ENCODE measurements around the gene PCED1B. TPM values are rescaled to one million over a fixed set of nuclear protein-coding genes. Genes with fewer than 3 reads are reported as not detected.

The PCED1B gene
- total RNA-seq, 1 experiment from 2014 or later: 0.86 TPM

- TF ChIP-seq, protein P1, sequence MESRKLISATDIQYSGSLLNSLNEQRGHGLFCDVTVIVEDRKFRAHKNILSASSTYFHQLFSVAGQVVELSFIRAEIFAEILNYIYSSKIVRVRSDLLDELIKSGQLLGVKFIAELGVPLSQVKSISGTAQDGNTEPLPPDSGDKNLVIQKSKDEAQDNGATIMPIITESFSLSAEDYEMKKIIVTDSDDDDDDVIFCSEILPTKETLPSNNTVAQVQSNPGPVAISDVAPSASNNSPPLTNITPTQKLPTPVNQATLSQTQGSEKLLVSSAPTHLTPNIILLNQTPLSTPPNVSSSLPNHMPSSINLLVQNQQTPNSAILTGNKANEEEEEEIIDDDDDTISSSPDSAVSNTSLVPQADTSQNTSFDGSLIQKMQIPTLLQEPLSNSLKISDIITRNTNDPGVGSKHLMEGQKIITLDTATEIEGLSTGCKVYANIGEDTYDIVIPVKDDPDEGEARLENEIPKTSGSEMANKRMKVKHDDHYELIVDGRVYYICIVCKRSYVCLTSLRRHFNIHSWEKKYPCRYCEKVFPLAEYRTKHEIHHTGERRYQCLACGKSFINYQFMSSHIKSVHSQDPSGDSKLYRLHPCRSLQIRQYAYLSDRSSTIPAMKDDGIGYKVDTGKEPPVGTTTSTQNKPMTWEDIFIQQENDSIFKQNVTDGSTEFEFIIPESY (IDR thresholded peaks at IDR 0.05; ENCODE audit: extremely low read depth, insufficient replicate concordance, low read length): no peak
- TF ChIP-seq ATF3 (IDR thresholded peaks at IDR 0.05): no peak
These were observed 20.2 kb downstream of the PCED1B start (continued) for GRCh38 chr12:47099610-47100009.

- CTCF ChIA-PET: no interaction called here
- POLR2A ChIA-PET: no interaction called here
- H3K36me3 ChIP-seq (ENCODE audit: control insufficient read depth in 1 of 2, insufficient read depth in 2 of 2, low read length in 2 of 2): no peaks in the 10 kb centered on the region
- H3K79me2 ChIP-seq (ENCODE audit: insufficient read depth, low read length): no peaks in the 10 kb centered on the region
- no peak overlapping the region for H3K27ac ChIP-seq (ENCODE audit: low read depth, low read length)
- no peak overlapping the region for H2AFZ ChIP-seq (ENCODE audit: low read depth, low read length, poor library complexity, severe bottlenecking)
- ATAC-seq (no peak), DNase-seq (ENCODE audit: low read depth, low spot score) (no peak)
- RAD21 ChIA-PET (ENCODE audit: low non-redundant PET in 1 of 2, low total read pairs in 2 of 2, uncharacterized antibody in 2 of 2, unreplicated experiment in 2 of 2): no interaction called here
- no peaks in the 10 kb centered on the region for H3K9me2 ChIP-seq (ENCODE audit: insufficient read depth)
- H3K4me3 ChIP-seq (replicated peaks in 1 of 2; ENCODE audit: low read depth in 1 of 2, low read length in 2 of 2): no peak overlapping the region
- H3K9me3 ChIP-seq (ENCODE audit: control insufficient read depth in 1 of 2, insufficient read depth in 1 of 2, low read depth in 1 of 2, low read length in 2 of 2): no peaks in the 10 kb centered on the region
- no peaks in the 10 kb centered on the region for H4K20me1 ChIP-seq (ENCODE audit: insufficient read depth)
- no peaks in the 10 kb centered on the region for H3K4me1 ChIP-seq (ENCODE audit: control insufficient read depth in 1 of 2, insufficient read depth in 2 of 2, low read length in 2 of 2)
- no TSS peak for BruUV-seq (replicated peaks)
- H3K27me3 ChIP-seq (ENCODE audit: insufficient read depth, low read length): no peaks in the 10 kb centered on the region
- TF ChIP-seq, protein P2, sequence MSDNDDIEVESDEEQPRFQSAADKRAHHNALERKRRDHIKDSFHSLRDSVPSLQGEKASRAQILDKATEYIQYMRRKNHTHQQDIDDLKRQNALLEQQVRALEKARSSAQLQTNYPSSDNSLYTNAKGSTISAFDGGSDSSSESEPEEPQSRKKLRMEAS (IDR thresholded peaks at IDR 0.05): no peak
- no peak for TF ChIP-seq FOSL1 (IDR thresholded peaks at IDR 0.05; ENCODE audit: low read depth)
- TF ChIP-seq JUND (IDR thresholded peaks at IDR 0.05): no peak
- no peak for TF ChIP-seq REST (IDR thresholded peaks at IDR 0.05; ENCODE audit: low read depth)
- no peak for TF ChIP-seq CEBPB (IDR thresholded peaks at IDR 0.05; ENCODE audit: low read depth)
- TF ChIP-seq, protein P1 (IDR thresholded peaks at IDR 0.05; ENCODE audit: extremely low read depth, insufficient replicate concordance, low read length): no peak
- no peak for TF ChIP-seq ATF3 (IDR thresholded peaks at IDR 0.05)
- no peak for TF ChIP-seq EZH2phosphoT487 (IDR thresholded peaks at IDR 0.05; ENCODE audit: borderline replicate concordance)
- TF ChIP-seq RAD21 (IDR thresholded peaks at IDR 0.05; ENCODE audit: low read depth): no peak
- no peak overlapping the region for H3K4me2 ChIP-seq (ENCODE audit: low read length)
- intact Hi-C loops (cut with micrococcal nuclease): no loop called here
- no peak overlapping the region for H3K9ac ChIP-seq (ENCODE audit: low read length)
These were observed 20.7 kb downstream of the PCED1B start for GRCh38 chr12:47100160-47100559.

All from HCT116 (cell line).